Stromal cell of bone marrow (primary cell): ENCODE results near the gene ZNF467.
A peak's percentile ranks its signal among the peaks of the same experiment; 100 is the strongest.

Source experiments
- DNase-seq: peaks from one replicate; pipeline ENCODE4 v3.0.0-alpha.2; 2012; ENCODE audit warnings: low read depth

ZNF467 gene

DNA sequence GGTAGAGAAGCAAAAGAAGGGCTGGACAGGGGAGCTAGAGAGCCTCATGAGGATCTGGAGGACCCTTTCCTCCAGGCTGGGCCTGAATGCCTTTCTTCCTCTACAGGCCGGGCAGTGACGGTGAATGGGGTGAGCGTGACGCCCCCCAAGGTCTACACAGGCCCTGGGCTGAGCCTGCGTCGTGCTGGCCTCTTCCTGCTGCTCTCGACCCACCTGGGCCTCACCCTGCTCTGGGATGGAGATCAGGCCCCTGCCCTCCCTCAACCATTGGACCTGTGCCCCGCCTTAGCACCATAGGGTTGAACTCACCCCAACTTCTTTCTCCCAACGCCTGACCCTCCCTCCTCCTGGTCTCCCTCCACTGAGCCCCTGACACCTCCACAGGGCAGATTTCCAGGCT lies 12.6 kb upstream of the ZNF467 start:
- no peak for DNase-seq

DNA sequence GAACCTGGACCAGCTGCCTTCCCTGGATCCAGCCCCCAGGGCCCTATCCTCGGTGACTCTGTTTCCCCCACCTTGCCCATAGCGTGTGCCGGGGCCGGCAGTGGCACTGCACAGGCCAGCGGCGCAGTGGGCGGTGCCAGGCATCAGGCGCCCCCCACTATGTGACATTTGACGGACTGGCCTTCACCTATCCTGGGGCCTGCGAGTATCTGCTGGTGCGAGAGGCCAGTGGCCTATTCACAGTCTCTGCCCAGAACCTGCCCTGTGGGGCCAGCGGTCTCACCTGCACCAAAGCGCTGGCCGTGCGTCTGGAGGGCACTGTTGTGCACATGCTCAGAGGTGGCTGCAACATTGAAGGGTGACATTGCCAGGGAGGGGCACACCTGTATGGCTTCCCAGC lies 12.0 kb upstream of the ZNF467 start:
- no peak for DNase-seq

DNA sequence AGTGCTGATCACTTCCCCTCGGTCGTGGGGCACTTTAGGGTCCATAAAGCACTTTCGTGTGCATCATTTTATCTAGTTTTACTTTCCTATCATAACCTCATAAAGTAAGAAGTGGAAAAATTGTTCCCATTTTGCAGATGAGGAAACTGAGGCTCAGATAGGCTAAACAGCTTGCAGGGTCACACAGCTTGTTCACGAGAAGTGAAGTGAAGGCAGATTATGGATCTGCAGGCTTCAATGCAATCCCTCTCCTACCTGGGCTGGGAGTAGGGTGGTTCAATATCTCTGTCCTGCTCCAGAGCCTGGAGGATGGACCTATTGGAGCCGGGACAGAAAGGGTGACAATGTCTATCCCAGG lies 10.8 kb upstream of the ZNF467 start:
- DNase-seq = no peak

DNA sequence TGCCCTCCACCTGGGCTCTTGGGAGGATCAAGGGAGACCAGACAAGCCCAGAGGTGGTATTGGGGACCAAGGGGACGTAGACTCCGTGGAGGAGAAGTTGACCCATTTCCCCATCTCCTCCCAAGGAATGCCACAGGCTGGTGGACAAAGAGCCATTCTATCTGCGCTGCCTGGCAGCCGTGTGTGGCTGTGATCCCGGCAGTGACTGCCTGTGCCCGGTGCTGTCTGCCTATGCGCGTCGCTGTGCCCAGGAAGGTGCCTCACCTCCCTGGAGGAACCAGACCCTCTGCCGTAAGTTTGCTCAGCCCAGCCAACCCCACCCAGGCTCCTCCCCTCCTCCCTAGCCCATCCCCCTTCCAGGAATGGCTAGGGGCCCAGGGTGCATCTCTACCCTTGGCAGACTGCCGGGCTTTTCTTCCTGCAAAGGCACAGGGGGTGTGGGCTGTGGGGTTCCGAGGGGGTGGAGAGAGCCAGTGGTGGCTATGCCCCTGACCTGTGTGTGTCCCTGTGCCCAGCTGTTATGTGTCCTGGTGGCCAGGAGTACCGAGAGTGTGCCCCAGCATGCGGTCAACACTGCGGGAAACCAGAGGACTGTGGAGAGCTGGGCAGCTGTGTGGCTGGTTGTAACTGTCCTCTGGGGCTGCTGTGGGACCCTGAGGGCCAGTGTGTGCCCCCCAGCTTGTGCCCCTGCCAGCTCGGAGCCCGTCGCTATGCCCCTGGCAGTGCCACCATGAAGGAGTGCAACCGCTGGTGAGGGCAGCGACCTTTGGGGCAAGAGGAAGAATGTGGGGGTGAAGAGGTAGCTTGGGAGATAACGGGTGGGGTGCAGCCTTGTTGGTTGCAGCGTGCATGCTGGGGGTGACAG lies 10.2 kb upstream of the ZNF467 start:
- DNase-seq = no peak

- DNase-seq = no peak
Observed at GRCh38 chr7:149782682-149783345, 9.4 kb upstream of the ZNF467 start.

DNA sequence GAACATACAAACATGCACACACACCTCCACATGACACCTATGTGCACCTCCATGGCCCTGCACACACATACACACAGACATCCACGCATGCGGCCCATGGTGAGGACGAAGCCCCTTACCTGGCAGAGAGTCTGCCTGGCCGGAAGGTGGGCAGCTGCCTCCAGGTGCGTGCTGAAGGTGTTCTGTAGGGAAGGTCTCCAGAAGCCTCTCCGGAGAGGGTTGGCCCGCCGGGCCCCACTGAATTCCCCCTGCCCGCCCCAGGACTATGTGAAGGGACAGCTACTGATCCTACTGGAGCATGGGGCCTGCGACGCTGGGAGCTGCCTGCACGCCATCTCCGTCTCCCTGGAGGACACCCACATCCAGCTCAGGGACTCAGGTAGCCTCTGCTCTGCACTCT lies 8.5 kb upstream of the ZNF467 start:
- DNase-seq = no peak

DNA sequence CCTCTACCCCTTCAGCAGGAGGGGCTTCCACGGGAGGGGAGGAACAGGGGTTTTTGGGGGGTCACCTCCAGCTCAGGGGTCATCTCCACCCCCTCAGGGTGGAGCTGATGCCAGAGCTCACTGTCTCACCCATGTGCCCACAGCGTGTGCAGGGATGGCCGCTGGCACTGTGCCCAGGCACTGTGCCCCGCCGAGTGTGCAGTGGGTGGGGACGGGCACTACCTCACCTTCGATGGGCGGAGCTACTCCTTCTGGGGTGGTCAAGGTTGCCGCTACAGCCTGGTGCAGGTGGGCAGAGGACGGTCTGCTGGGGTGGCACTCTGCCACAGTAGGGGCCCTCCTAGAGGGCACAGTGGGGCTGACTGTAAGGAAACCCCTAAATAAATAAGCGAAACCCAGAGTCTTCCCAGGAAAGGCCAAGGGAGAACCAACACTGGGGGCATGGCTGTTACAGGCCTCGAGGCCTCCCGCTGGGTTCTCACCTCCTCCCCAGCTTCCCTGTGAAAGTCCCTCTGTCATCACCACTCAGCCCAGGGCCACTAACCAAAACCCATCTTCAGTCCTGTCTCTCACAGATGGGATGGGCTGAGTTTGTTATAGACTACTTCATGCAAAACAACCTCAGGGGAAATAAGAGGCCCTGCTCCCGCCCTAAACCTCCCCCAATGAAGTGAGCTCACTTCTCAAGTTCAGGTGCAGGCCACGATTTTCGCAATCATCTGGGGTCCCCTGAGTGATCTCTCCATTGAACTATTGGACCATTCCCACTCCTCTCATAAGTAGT lies 7.4 kb upstream of the ZNF467 start:
- no peak for DNase-seq

DNA sequence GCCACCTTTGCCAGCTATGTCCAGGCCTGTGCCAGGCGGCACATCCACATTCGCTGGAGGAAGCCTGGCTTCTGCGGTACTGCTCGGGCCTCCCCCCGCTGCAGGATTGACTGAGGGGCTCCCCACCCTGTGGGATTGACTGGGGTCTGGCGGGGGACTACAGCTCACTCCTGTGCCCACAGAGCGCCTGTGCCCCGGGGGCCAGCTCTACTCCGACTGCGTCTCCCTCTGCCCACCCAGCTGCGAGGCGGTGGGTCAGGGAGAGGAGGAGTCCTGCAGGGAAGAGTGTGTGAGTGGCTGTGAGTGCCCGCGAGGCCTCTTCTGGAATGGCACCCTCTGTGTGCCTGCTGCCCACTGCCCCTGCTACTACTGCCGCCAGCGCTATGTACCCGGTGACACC lies 6.7 kb upstream of the ZNF467 start:
- DNase-seq = no peak

- no peak for DNase-seq
Observed at GRCh38 chr7:149779502-149779805, 6.1 kb upstream of the ZNF467 start.

DNA sequence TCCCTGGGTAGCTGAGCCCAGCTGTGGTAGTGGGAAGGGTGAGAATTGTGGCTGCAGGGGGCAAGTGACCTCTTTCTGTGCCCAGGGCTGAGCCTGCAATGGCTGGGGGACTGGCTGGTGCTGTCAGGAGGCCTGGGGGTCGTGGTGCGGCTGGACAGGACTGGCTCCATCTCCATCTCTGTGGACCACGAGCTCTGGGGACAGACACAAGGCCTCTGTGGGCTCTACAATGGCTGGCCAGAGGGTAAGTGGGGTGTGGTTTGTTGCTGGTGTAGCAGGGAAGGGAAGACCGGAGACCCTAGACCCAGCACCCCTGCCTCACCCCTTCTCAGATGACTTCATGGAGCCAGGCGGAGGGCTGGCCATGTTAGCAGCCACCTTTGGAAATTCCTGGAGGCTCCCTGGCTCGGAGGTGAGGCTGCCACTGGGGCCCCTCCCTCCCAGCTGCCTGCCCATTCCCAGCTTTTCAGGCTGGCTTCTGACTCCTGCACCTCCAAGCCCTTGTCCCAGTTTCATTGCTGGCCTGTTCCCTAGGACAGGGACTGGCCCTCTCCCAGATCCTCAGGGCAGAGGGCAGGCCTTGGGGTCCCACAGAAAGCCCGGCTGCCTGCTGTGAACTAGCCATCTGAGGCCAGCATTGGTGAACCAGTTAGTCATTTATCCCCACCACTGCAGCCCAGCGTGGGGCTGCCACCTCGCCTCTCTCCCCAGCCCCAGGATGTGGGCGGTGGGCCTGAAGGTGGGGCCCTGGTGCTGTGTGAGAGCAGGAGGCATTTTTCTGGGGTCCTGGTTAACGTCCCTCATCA lies 5.5 kb upstream of the ZNF467 start:
- no peak for DNase-seq

DNA sequence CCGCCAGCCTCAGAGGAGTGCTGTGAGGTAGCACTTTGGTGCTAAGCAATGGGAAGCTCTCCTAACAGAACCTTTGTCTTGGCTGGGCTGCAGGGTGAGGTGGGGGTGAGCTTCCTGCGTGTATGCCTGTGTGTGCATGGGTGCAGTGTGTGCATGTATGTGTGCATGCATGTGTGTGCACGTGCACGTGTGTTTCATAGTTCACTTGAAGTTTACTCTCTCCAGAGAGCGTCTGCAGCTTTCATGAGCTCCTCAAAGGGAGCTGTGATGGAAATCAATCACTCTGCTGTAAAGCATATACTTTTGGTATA lies 4.9 kb upstream of the ZNF467 start:
- DNase-seq = no peak

GRCh38 chr7:149777551-149778326 lies 4.4 kb upstream of the ZNF467 start:
- no peak for DNase-seq

- DNase-seq = no peak
Observed at GRCh38 chr7:149776848-149777407, 3.5 kb upstream of the ZNF467 start.

- no peak for DNase-seq
Observed at GRCh38 chr7:149776289-149776688, 2.9 kb upstream of the ZNF467 start.

DNA sequence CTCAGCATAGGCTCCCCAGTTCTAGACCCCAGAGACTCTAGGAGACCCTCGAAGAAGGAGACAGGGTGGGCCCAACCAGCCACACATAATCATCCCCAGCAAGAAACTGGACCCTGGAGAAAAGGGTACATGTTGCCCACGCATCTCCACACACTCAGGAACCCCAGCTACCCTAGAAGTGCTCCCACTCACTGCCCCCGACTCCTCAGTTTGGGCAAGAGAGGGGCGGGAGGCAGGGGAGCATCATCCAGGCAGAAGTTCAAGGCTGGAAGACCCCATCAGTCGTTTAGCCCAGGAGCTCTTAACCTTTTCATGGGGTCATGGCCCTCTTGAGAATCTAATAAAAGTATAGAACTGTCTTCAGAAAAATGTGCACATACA lies 1.8 kb upstream of the ZNF467 start:
- DNase-seq = no peak

- DNase-seq = no peak
Observed at GRCh38 chr7:149774237-149775175, 1.1 kb upstream of the ZNF467 start.

- no peak for DNase-seq
Observed at GRCh38 chr7:149772956-149773434, 393 bp downstream of the ZNF467 start.

DNA sequence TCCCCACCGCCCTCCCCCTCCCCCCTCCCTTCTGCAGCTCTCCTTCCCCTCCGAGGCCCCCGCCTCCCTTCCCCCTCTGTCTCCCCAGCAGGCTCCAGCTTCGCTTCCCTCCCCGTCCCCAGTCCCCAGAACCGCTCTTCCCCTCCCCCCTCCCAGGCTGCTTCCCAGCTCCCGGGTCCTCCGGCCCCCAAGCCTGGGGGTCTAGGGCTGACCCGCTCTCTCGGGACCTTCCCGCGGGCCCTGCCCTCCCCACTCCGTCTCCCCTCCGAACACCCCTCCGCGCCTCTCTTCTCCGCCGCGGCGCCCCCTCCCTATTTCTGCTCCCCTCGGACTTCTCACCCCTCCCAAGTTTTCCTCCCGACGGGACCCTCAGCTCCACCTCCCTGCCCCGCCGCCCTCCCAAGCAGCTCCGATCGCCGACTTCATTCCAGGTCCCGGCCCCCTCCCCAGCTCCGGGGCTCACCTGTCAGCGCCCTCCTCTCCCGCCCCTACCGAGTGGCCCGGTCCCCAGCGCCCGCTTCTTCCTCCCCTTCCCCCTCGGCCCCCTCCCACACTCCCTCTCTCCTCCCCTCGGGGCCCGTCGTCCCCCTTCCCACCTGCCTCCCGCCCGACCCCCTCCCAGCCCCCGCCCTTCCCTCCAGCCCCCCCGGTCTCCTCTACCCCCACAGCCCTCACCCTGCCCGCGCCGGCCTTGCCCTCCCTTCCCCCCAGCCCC lies 990 bp downstream of the ZNF467 start:
- no peak for DNase-seq

GRCh38 chr7:149771720-149772240 lies 1.6 kb downstream of the ZNF467 start:
- peak; percentile 56 for DNase-seq
